HG03025 (cell line): ENCODE measurements around the gene NRG3.

Experiments
- ATAC-seq: cut with Tn5 transposase; IDR thresholded peaks from one replicate; pipeline ENCODE4 v1.9.1; 2021; ENCODE audit warnings: mild to moderate bottlenecking, moderate library complexity; ENCODE audit not compliant: unreplicated experiment, low FRiP score

NRG3 gene

GRCh38 chr10:82072124-82072523, 197.1 kb downstream of the NRG3 start:
- ATAC-seq: no peak

- no peak for ATAC-seq
Observed at GRCh38 chr10:82075605-82076004, 200.6 kb downstream of the NRG3 start.

GRCh38 chr10:82084496-82084895, 209.5 kb downstream of the NRG3 start:
- ATAC-seq: no peak

DNA sequence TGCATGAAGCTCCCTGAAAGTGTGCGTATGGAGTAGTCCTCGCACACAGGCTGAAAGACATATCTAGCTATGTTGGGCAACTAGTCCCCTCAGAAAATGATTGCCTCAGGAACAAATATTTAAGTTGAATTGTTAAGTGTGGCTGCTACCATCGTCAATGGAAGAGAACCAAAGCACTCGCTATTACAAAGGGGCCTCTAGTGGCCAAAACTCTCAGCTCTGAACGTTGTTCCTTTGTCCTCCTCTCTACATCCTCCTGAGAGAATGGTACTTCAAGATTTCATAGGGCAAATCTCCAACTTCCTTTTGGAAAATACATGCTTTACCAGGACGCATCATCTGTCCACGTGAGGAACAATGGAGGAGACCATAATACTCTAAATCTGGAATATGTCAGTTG, 209.9 kb downstream of the NRG3 start:
- ATAC-seq: no peak

- no peak for ATAC-seq
Observed at GRCh38 chr10:82089327-82089726, 214.3 kb downstream of the NRG3 start.

DNA sequence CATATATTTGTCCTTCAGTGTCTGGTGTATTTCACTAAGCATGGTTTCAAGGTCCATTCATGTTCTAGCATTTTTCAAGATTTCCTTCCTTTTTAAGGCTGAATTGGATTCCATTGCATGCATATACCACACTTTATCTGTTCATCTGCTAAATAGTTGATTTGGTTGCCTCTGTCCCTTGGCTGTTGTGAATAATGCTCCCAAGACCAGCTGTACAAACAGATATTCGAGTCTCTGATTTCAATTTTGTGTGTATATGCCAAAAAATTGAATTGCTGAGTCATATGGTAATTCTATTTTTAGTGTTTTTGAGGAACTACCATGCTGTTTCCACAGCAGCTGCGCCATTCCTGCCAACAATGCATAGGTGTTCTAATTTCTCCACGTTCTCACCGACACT, 216.4 kb downstream of the NRG3 start:
- ATAC-seq: no peak

DNA sequence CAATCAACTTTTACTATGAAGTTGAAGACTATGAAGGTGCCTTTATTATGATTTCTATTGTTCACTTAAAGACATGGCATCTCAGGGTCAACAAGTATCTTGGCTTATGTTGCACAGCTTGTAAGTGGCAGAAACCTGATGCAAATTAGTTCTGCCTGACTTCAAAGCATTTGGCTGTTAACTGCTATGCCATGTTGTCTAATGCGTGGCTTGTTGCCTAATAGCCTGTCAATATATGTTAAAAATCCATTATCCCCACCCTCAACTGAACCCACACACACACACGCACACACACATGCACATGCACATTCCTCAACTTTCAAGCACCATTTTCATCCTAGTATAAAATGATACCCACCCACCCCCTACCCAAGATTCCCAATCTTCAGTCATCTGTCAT, 217.1 kb downstream of the NRG3 start:
- ATAC-seq: no peak

- no peak for ATAC-seq
Observed at GRCh38 chr10:82124713-82125112, 249.7 kb downstream of the NRG3 start.

- ATAC-seq: no peak
Observed at GRCh38 chr10:82128527-82128926, 253.5 kb downstream of the NRG3 start.

DNA sequence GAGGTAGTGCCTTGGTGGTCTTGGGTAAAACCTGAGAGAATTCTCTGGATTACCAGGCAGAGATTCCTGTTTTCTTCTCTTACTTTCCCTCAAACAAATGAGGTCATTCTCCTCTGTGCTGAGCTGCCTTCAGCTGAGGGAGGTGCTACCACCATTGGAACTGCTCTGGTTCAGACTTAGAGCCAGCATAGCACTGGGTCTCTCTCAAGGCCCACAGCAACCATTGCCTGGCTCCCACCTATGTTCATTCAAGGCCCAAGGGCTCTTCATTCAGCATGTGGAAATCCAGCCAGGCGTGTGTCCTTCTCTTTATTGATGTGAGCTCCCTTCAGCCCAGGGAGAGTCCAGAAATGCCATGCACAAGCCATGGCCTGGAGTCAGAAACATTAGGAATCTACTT, 261.1 kb downstream of the NRG3 start:
- no peak for ATAC-seq

DNA sequence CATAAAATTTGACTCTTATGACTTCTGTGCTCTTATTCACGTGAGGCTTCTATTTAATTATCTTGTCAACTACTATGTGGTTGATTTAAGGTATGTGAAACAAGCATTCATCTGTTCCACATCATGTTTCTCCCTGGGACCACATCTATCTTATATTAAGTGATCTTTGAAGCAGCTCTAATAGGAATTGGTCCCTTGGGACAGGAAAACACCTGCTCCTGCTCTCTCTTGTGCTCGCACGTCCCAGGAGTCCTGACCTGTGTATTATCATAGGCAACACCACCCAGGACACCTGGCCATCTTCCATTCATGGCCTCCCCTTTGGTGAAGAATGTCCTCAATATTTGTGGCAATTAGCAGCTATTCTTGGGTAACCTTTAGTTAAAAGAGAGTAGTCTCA, 269.2 kb downstream of the NRG3 start:
- ATAC-seq: no peak

DNA sequence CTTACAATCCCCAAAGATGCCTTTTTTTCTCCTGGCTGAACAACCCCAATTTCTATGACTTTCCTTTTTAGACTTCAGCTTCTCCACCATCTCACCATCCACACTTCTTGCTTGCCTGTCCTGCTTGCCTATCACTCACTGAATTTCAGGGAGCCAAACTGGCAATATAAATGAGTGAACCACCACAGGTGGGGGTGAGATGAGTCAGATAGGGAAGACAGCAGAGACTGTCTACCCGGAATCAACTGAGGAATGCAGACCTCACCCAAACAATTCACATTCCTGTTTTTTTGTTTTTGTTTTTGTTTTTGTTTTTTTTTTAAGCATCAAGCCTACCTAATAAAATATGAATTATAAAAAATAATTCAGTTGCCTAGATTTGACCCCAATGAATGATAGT, 273.8 kb downstream of the NRG3 start:
- ATAC-seq: no peak

DNA sequence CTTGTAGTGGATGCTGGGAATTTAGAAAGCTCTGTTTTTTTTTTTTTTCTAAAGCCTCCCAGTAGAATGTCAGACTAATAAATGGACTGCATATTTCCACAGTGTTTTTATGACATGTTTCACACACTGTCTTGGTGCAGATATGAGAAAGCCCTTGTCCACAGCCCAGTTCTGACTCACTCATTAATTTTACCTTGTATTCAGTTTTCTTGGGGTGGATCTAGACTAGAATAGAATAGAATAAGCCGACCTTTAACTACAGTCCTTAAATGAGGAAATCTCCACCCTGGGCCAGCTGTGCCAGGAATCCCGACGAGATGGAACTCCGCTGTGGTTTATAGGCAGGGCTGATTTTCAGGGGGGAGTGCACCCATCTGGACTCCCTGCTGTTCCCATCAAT, 274.7 kb downstream of the NRG3 start:
- no peak for ATAC-seq

GRCh38 chr10:82150123-82150900, 275.3 kb downstream of the NRG3 start:
- ATAC-seq: no peak

- ATAC-seq: no peak
Observed at GRCh38 chr10:82160307-82160706, 285.3 kb downstream of the NRG3 start.

DNA sequence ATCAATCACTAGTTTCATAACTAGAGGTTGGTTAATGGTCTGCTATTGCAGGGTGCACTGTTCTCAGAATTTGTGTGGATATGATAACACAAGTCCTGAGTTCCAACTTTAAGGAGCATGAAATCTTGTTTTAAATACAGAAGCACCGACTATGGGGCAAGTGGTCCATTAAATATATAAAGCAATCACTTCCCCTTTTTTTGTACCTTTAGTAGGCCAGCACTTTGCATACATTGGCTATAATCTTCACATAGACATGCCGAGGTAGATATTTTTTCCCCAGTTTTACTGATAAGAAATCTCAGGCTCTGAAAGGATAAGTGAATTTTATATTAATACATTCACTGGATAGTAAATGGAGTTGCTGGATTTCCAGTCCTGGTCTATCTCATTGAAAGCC, 286.3 kb downstream of the NRG3 start:
- ATAC-seq: no peak

GRCh38 chr10:82162549-82163195, 287.7 kb downstream of the NRG3 start:
- no peak for ATAC-seq

GRCh38 chr10:82171899-82172298, 296.9 kb downstream of the NRG3 start:
- no peak for ATAC-seq

GRCh38 chr10:82176587-82176986, 301.6 kb downstream of the NRG3 start:
- ATAC-seq: no peak

DNA sequence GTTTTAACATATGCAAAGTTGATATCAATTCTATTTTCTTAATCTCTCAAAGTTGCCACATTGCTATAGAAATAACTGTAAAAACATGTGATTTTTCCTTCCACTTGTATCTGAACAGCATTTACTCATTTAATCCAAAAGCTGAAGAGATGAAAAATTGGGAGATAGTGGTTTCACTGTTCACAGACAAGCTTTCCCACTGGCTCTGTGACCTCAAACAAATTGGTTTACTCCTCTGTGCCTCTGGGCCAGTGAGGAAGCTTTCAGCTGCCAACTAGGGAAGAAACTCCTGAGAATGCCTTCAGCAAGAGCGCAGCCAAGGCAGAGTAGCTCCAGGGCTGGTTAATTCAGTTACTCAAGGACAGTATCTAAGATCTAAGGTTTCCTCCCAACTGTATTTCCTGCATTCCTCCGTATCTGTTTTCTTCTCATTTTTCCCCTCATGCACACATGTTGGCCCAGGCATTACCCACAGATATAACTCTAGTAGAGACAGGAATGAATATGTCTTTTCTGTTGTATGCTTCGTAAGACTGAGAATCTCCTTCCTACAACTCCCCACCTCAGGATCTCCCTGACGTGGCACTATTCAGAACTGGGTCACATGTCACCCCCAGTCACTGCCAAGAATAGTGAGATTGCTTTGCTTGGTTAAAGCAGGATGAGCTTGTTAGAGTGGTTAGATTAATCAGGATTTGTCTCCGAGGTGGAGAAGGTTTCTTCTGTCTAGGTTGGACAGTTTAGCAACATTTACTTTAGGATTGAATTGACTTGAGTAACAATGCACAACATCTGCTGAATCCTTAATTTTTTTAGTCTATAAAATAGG, 315.7 kb downstream of the NRG3 start:
- no peak for ATAC-seq

DNA sequence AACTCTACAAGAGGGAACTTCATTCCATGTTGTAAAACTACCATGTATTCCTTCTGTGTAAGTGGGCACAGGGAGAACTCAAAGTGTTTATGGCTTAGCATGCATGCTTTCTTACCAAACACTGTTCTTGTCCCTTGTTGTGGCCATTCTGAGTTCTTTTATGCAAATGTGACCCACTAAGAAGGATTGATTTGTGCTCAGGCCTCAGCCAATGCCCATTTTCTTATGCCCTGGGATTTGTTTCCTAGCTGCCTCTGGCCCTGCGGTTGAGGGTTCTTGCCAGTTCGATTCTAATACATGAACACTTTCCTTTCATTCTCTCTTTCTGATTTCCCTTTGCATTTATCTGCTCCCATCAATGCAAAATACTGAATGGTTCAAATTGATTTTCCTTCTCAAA, 316.7 kb downstream of the NRG3 start:
- no peak for ATAC-seq
